Endothelial cell of umbilical vein (primary cell): ENCODE measurements around the gene ATRNL1. TPM values are rescaled to one million over a fixed set of nuclear protein-coding genes. Genes with fewer than 3 reads are reported as not detected.

ENCODE experiments used
- BruUV-seq: library from RNA; stranded (reverse); fragments of 400-500 nt; replicated peaks from 2 replicates; lab custom pipeline; 2021; lab: Mats Ljungman, UMichigan
- CTCF ChIA-PET: fragments of 300-600, 350-600 bp; sonication (Branson Sonifier 250); formaldehyde crosslinking; loops from one replicate; lab custom pipeline; 2021; ENCODE audit warnings: antibody characterized with exemption, inconsistent platforms; lab: Charles Lee
- POLR2A ChIA-PET: fragments of 300-600, 350-600 bp; sonication (Branson Sonifier 250); formaldehyde crosslinking; loops from one replicate; lab custom pipeline; 2021; ENCODE audit warnings: antibody characterized with exemption, inconsistent platforms; lab: Charles Lee
- DNase-seq: peaks from one replicate; pipeline ENCODE4 v3.0.0-alpha.2; 2011; ENCODE audit warnings: low read depth, low spot score
- FAIRE-seq: peaks from 2 replicates; lab custom pipeline; 2011; peaks lifted over from hg19 to GRCh38; lab: Jason Lieb, UNC
- H2AFZ ChIP-seq: 2 replicates; pipeline ENCODE4 v1.6.0; 2012; ENCODE audit warnings: low read depth, low read length, control low read depth, inconsistent platforms
- H3K27ac ChIP-seq: 2 replicates; pipeline ENCODE4 v1.5.1; 2011; ENCODE audit warnings: low read depth, mild to moderate bottlenecking, control low read depth, low read length, moderate library complexity; ENCODE audit not compliant: insufficient read depth
- H3K27me3 ChIP-seq, 2 experiments: 2 replicates each; pipeline versions ENCODE4 v1.6.0 to v1.6.1; 2011; ENCODE audit warnings: low read length in 2 of 2, mixed read lengths in 1 of 2; ENCODE audit not compliant: control insufficient read depth in 2 of 2, insufficient read depth in 2 of 2
- H3K36me3 ChIP-seq, 2 experiments: 2 replicates in 1 of 2; 3 replicates in 1 of 2; pipeline ENCODE4 v1.5.1; 2011; ENCODE audit warnings: low read length in 2 of 2, mild to moderate bottlenecking in 1 of 2, moderate library complexity in 1 of 2; ENCODE audit not compliant: control insufficient read depth in 2 of 2, insufficient read depth in 2 of 2; ENCODE audit errors: extremely low read depth in 1 of 2
- H3K4me1 ChIP-seq: 3 replicates; pipeline ENCODE4 v1.5.1; 2011; ENCODE audit warnings: mild to moderate bottlenecking, low read length; ENCODE audit not compliant: control insufficient read depth, insufficient read depth; ENCODE audit errors: extremely low read depth
- H3K4me2 ChIP-seq: 2 replicates; pipeline ENCODE4 v1.6.1; 2011; ENCODE audit warnings: low read length, control low read depth, mixed read lengths; ENCODE audit not compliant: insufficient read depth
- H3K4me3 ChIP-seq, 3 experiments: fragments of 200-600 bp in 1 of 3; sonication (generic), shearing (Covaris generic) in 1 of 3; replicated peaks in 1 of 3; 2 replicates each; pipeline ENCODE4 v1.5.1; 2011 to 2016; ENCODE audit warnings: control low read depth in 3 of 3, low read length in 3 of 3, mild to moderate bottlenecking in 2 of 3, inconsistent platforms in 1 of 3, low read depth in 1 of 3, moderate library complexity in 1 of 3; ENCODE audit not compliant: insufficient read depth in 1 of 3
- H3K79me2 ChIP-seq: 2 replicates; pipeline ENCODE4 v1.6.0; 2012; ENCODE audit warnings: low read length, inconsistent platforms; ENCODE audit not compliant: control insufficient read depth, insufficient read depth
- H3K9ac ChIP-seq: replicated peaks from 2 replicates; pipeline ENCODE3; 2011; ENCODE audit warnings: low read length, control low read depth; ENCODE audit not compliant: insufficient read depth; ENCODE audit errors: extremely low read depth
- H3K9me1 ChIP-seq: replicated peaks from 3 replicates; pipeline ENCODE4 v1.6.0; 2011; ENCODE audit warnings: mild to moderate bottlenecking, low read length; ENCODE audit not compliant: control insufficient read depth, insufficient read depth; ENCODE audit errors: extremely low read depth
- H3K9me3 ChIP-seq: replicated peaks from 2 replicates; pipeline ENCODE4 v1.5.1; 2012; ENCODE audit warnings: low read length, inconsistent platforms; ENCODE audit not compliant: control insufficient read depth, insufficient read depth
- H4K20me1 ChIP-seq: replicated peaks from 2 replicates; pipeline ENCODE3; 2011; ENCODE audit warnings: mild to moderate bottlenecking, low read length; ENCODE audit not compliant: control insufficient read depth, insufficient read depth; ENCODE audit errors: extremely low read depth
- CTCF ChIP-seq, 2 donors: IDR thresholded peaks; 1 replicate in 1 of 2; 2 replicates in 1 of 2; pipeline ENCODE4 v1.5.1; 2011; ENCODE audit warnings: low read length in 2 of 2, mild to moderate bottlenecking in 2 of 2, moderate library complexity in 2 of 2, control low read depth in 1 of 2, inconsistent platforms in 1 of 2, low read depth in 1 of 2; ENCODE audit not compliant: insufficient read depth in 1 of 2; ENCODE audit errors: extremely low read depth in 1 of 2
- EZH2 ChIP-seq: IDR thresholded peaks from 2 replicates; pipeline ENCODE4 v1.6.1; 2012; ENCODE audit warnings: borderline replicate concordance, low read depth, mild to moderate bottlenecking, moderate library complexity, low read length, inconsistent platforms; ENCODE audit not compliant: severe bottlenecking
- FOS ChIP-seq: IDR thresholded peaks from 2 replicates; pipeline ENCODE4 v1.6.1; 2011; ENCODE audit warnings: mild to moderate bottlenecking, low read length, moderate library complexity, borderline replicate concordance; ENCODE audit not compliant: insufficient read depth
- GATA2 ChIP-seq: IDR thresholded peaks from 2 replicates; pipeline ENCODE4 v1.7.0; 2011; ENCODE audit warnings: low read depth, mild to moderate bottlenecking, moderate library complexity, mixed read lengths, low read length; ENCODE audit not compliant: insufficient read length, insufficient read depth
- JUN ChIP-seq: IDR thresholded peaks from 2 replicates; pipeline ENCODE4 v1.6.1; 2011; ENCODE audit warnings: borderline replicate concordance, low read depth; ENCODE audit not compliant: insufficient read length, insufficient read depth
- MAX ChIP-seq: IDR thresholded peaks from 2 replicates; pipeline ENCODE4 v1.6.1; 2011; ENCODE audit not compliant: insufficient read depth, insufficient read length
- MYC ChIP-seq: IDR thresholded peaks from one replicate; pipeline ENCODE4 v1.6.1; 2011; ENCODE audit warnings: mild to moderate bottlenecking, low read depth, low read length
- POLR2A ChIP-seq: IDR thresholded peaks from 2 replicates; pipeline ENCODE4 v1.6.1; 2012; ENCODE audit warnings: low read depth, mild to moderate bottlenecking, control low read depth, low read length
- POLR2AphosphoS5 ChIP-seq: IDR thresholded peaks from 2 replicates; pipeline ENCODE4 v1.6.1; 2012; ENCODE audit warnings: low read depth, mild to moderate bottlenecking, control low read depth, low read length, moderate library complexity; ENCODE audit not compliant: insufficient read depth
- dilution Hi-C: fragments of 300-500 bp; cut with MboI; formaldehyde crosslinking; loops from one replicate; pipeline ENCODE4 v1.15.0; 2019; ENCODE audit warnings: low sequenced_read_pairs; ENCODE audit not compliant: extremely low pct_ligation_motif_present
- intact Hi-C: fragments of 100-400 bp; cut with micrococcal nuclease; formaldehyde crosslinking; loops from one replicate; pipeline ENCODE4 v1.10.0; 2022
- polyA plus RNA-seq, 4 experiments: library from polyadenylated mRNA; depleted of rRNA in 3 of 4; stranded (reverse) in 3 of 4; unstranded in 1 of 4; fragments of >200 nt; gene quantifications; 2 replicates each; pipeline versions ENCODE4 v1.2.1 to v1.2.3, GENCODE V29; 2011 to 2012; ENCODE audit warnings: missing spikeins in 1 of 4
- total RNA-seq: library from RNA; stranded (reverse); gene quantifications from 2 replicates; pipeline ENCODE4 v1.2.3, GENCODE V29; 2021

Gene ATRNL1
- total and polyA plus RNA-seq, 2 donors (not counting 3 experiments of a cell fraction or from before 2014, with no cell fraction given): not detected

DNA sequence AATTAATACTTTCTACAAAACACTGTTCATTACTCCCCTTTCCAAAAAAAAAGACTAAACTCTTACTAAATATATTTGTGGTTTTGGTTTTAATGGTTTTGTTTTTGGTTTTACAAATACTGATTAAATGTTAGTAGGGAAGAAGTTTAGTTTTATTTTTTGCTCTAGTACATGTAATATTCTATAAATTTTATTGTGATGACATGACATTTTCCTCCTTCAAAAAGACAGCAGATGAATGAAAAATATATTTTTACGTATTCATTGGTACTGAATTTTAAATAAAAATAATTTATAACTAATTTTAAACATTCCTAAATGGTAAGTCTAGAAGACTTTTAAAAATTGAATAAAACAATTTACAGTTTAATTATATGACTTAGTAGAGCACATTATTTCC lies 667.0 kb downstream of the ATRNL1 start:
- no peaks in the 10 kb centered on the region for H3K27me3 ChIP-seq
- H3K4me3 ChIP-seq: no peak overlapping the region
- BruUV-seq: no TSS peak
- H3K9ac ChIP-seq: no peak overlapping the region
- CTCF ChIA-PET: no interaction called here
- intact Hi-C loops (no loop called here), dilution Hi-C loops (no loop called here)
- no peaks in the 10 kb centered on the region for H3K9me3 ChIP-seq
- no peak for TF ChIP-seq GATA2
- TF ChIP-seq JUN: no peak
- no peak for TF ChIP-seq POLR2A
- TF ChIP-seq CTCF (IDR thresholded peaks at IDR 0.05; ENCODE audit: extremely low read depth in 1 of 2, insufficient read depth in 1 of 2, low read depth in 1 of 2, low read length in 2 of 2): no peak
- no peak for TF ChIP-seq MAX
- TF ChIP-seq EZH2: no peak
- TF ChIP-seq POLR2AphosphoS5: no peak
- no peak for TF ChIP-seq MYC
- no peak for TF ChIP-seq FOS
- FAIRE-seq (no peak), DNase-seq (no peak)
- H3K4me2 ChIP-seq: no peak overlapping the region
- H3K79me2 ChIP-seq: no peaks in the 10 kb centered on the region
- no peaks in the 10 kb centered on the region for H3K9me1 ChIP-seq
- POLR2A ChIA-PET: no interaction called here
- H4K20me1 ChIP-seq: no peaks in the 10 kb centered on the region
- no peaks in the 10 kb centered on the region for H3K4me1 ChIP-seq
- H2AFZ ChIP-seq: no peak overlapping the region
- no peaks in the 10 kb centered on the region for H3K36me3 ChIP-seq
- no peak overlapping the region for H3K27ac ChIP-seq
